Erythroblast (primary cell): ENCODE measurements around the gene MSMP.

Experiments used
- GATA1 ChIP-seq: IDR thresholded peaks from 2 replicates; pipeline ENCODE4 v1.6.1; 2011; ENCODE audit warnings: low read depth, mild to moderate bottlenecking, control low read depth, low read length, moderate library complexity
- POLR2A ChIP-seq: IDR thresholded peaks from 2 replicates; pipeline ENCODE4 v1.6.1; 2011; ENCODE audit warnings: mild to moderate bottlenecking, low read length

DNA sequence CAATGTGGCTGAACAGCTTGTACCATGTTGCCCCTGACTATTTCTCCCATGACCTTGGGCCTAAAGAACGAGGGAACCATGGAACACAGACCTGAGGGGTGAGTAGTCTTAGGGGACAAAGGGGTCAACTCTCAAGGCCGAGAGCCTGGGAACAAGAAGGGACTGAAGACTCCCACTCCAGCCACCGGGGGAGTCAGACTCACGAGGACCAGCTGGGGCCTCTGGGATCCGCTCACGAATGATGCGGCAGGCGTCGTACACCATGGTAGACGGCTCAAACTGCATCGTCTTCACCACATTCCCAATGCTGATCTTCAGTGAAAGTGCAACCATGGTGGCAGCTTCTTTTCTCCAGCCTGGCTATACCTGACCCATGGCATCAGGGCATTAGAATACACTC lies 28.7 kb downstream of the MSMP start:
- TF ChIP-seq POLR2A (no peak), GATA1 (no peak)
